ENCODE data around the gene SSTR1. TPM values are rescaled to one million over a fixed set of nuclear protein-coding genes. Genes with fewer than 3 reads are reported as not detected.

SSTR1 gene, protein sequence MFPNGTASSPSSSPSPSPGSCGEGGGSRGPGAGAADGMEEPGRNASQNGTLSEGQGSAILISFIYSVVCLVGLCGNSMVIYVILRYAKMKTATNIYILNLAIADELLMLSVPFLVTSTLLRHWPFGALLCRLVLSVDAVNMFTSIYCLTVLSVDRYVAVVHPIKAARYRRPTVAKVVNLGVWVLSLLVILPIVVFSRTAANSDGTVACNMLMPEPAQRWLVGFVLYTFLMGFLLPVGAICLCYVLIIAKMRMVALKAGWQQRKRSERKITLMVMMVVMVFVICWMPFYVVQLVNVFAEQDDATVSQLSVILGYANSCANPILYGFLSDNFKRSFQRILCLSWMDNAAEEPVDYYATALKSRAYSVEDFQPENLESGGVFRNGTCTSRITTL
- 0.09 TPM for total RNA-seq
- polyA plus RNA-seq = 0.27 TPM
- long read RNA-seq, donor 1 = 0 reads
- long read RNA-seq, donor 2 = 0 reads
- long read RNA-seq, donor 3 = 0 reads
- long read RNA-seq, donor 4 = 0 reads
- long read RNA-seq, donor 5 = 0 reads
- long read RNA-seq, donor 6 = 0 reads
- long read RNA-seq, donor 7 = 0 reads
- long read RNA-seq, donor 8 = 0 reads
- long read RNA-seq, donor 9 = 0 reads
- long read RNA-seq, donor 10 = 0 reads

DNA sequence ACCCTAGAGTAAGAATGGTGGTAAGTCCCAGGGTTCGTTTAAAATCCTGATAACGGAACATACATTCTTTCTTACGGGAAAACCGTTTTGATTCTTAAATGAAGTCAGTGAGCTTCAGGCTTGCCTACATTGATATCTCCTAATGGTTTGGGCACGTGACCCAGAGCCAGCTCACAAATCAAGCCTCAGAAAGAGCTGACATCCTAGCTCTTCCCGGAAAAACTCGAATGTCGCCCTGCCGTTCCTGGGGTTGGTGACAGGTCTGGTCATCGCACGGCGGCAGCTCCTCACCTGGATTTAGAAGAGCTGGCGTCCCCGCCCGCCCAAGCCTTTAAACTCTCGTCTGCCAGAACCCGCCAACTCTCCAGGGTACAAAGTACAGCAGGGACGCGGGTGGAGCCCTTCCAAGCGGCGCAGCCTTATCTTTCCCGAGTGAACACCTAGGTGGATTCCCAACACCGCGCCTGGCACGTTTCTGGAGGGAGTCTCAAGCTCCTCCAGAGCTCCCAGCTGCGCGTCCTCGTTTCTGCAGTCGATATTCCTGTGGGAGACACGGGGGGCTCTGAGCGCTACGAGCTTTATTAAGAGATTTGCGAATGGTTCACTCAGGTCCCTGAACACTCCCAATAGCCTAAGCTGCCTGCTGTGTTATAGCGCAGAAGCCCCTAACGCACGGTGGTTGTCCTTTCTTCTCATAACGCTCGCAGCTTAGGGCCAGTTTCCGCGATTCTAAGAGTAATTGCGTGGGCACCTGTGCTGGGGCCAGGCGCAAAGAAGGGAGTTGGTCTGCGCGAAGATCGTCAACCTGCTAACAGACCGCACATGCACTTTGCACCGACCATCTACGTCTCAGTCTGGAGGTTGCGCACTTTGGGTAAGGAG is at the start of gene SSTR1:
Gene SSTR1, plus strand, starts transcription at position 169 of the 882 bp plus-strand sequence. CDS start 1,486 bp downstream, outside the sequence.
- peaks cover 52 to 65% of the 10 kb centered on the region in 2 donors for H3K27me3 ChIP-seq (ENCODE audit: control insufficient read depth in 2 of 2, insufficient read depth in 1 of 2, low read length in 1 of 2)
- H3K4me1 ChIP-seq (ENCODE audit: control insufficient read depth in 2 of 2, insufficient read depth in 2 of 2, low read length in 2 of 2) = no peaks in the 10 kb centered on the region
- H3K4me3 ChIP-seq (ENCODE audit: low read length in 2 of 2) = no peak within 1 kb of the TSS
- H3K9me3 ChIP-seq (ENCODE audit: control insufficient read depth in 2 of 2, insufficient read depth in 1 of 2, low read length in 1 of 2) = no peaks in the 10 kb centered on the region
- H3K36me3 ChIP-seq (ENCODE audit: control insufficient read depth in 2 of 2, insufficient read depth in 2 of 2, low read length in 1 of 2) = no peaks in the 10 kb centered on the region
- H3K27ac ChIP-seq (ENCODE audit: low read depth in 1 of 2, low read length in 1 of 2) = no peak within 1 kb of the TSS
- WGBS = 5% methylated on average over 49 of the region's 49 CpGs
- no peak for DNase-seq (ENCODE audit: low read depth in 6 of 9, low spot score in 9 of 9)

DNA sequence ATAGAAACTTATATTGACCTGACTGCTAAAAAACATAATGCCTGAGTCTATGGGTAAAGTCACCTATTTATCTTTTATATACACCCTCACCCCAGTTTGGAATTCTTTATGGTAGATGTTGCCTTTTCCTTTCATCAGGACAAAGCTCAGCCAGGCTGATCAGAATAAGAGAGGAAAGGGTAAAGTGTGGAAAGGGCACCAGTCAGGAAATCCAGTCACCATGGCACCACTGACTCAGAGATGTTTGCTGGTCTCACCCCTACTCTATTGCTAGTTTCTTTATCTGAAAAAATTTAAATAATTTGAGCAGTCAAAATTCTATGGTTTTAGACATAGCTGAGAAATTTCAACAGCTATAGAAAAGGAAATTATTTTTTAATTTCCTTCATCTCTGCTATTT is 49.2 kb upstream of the SSTR1 start:
- DNase-seq (ENCODE audit: low read depth in 6 of 9, low spot score in 9 of 9) = no peak
- H3K27me3 ChIP-seq (ENCODE audit: control insufficient read depth in 2 of 2, insufficient read depth in 1 of 2, low read length in 1 of 2) = no peaks in the 10 kb centered on the region
- H3K4me1 ChIP-seq (ENCODE audit: control insufficient read depth in 2 of 2, insufficient read depth in 2 of 2, low read length in 2 of 2) = no peaks in the 10 kb centered on the region
- H3K9me3 ChIP-seq (ENCODE audit: control insufficient read depth in 2 of 2, insufficient read depth in 1 of 2, low read length in 1 of 2) = no peaks in the 10 kb centered on the region
- H3K27ac ChIP-seq (ENCODE audit: low read depth in 1 of 2, low read length in 1 of 2) = no peak overlapping the region
- H3K36me3 ChIP-seq (ENCODE audit: control insufficient read depth in 2 of 2, insufficient read depth in 2 of 2, low read length in 1 of 2) = no peaks in the 10 kb centered on the region
- H3K4me3 ChIP-seq (ENCODE audit: low read length in 2 of 2) = no peak overlapping the region

DNA sequence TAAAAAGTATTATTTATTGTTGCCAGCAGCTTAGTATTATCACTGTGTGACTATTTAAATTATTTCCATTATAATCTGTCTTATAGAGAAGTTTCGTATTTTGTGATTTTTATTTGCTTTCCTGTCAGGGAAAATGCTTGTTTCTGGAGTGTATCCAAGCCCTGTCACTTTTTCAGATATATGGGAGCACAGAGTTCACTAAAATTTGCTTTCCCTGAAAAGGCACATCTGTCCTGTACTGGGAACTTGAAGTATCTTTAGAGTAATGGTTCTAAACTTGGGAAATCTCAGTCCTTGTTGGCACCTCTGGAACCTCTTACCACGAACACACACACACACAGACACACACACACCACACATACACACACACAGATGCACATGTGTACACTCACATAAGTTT is 39.3 kb upstream of the SSTR1 start:
- no peak overlapping the region for H3K27ac ChIP-seq (ENCODE audit: low read depth in 1 of 2, low read length in 1 of 2)
- H3K4me1 ChIP-seq (ENCODE audit: control insufficient read depth in 2 of 2, insufficient read depth in 2 of 2, low read length in 2 of 2) = no peaks in the 10 kb centered on the region
- no peak overlapping the region for H3K4me3 ChIP-seq (ENCODE audit: low read length in 2 of 2)
- no peaks in the 10 kb centered on the region for H3K36me3 ChIP-seq (ENCODE audit: control insufficient read depth in 2 of 2, insufficient read depth in 2 of 2, low read length in 1 of 2)
- DNase-seq (ENCODE audit: low read depth in 6 of 9, low spot score in 9 of 9) = no peak
- WGBS = 67% methylated on average over 2 of the region's 2 CpGs
- no peaks in the 10 kb centered on the region for H3K9me3 ChIP-seq (ENCODE audit: control insufficient read depth in 2 of 2, insufficient read depth in 1 of 2, low read length in 1 of 2)
- no peaks in the 10 kb centered on the region for H3K27me3 ChIP-seq (ENCODE audit: control insufficient read depth in 2 of 2, insufficient read depth in 1 of 2, low read length in 1 of 2)

DNA sequence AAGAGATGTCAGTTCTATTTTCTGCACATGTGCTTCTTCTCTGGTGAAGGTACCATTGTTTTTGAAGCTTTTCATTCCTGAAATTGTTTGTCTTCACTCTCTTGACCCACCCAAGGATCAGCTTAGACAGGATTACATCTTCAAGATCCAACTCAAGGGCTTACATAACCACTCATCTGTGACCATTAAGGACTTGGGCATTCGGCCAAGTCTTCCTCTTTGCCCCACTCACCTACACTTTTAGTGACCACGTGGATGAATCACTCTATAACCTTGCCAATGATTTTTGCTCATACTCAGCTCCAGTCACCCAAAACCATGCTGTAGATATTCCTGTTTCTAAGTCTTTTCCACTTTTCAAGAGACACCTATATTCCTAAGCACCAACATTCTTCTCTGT is 36.5 kb upstream of the SSTR1 start:
- 88% methylated on average over 2 of the region's 2 CpGs for WGBS
- no peak for DNase-seq (ENCODE audit: low read depth in 6 of 9, low spot score in 9 of 9)
- H3K4me1 ChIP-seq (ENCODE audit: control insufficient read depth in 2 of 2, insufficient read depth in 2 of 2, low read length in 2 of 2) = no peaks in the 10 kb centered on the region
- H3K9me3 ChIP-seq (ENCODE audit: control insufficient read depth in 2 of 2, insufficient read depth in 1 of 2, low read length in 1 of 2) = no peaks in the 10 kb centered on the region
- no peak overlapping the region for H3K4me3 ChIP-seq (ENCODE audit: low read length in 2 of 2)
- no peaks in the 10 kb centered on the region for H3K27me3 ChIP-seq (ENCODE audit: control insufficient read depth in 2 of 2, insufficient read depth in 1 of 2, low read length in 1 of 2)
- H3K36me3 ChIP-seq (ENCODE audit: control insufficient read depth in 2 of 2, insufficient read depth in 2 of 2, low read length in 1 of 2) = no peaks in the 10 kb centered on the region
- no peak overlapping the region for H3K27ac ChIP-seq (ENCODE audit: low read depth in 1 of 2, low read length in 1 of 2)

DNA sequence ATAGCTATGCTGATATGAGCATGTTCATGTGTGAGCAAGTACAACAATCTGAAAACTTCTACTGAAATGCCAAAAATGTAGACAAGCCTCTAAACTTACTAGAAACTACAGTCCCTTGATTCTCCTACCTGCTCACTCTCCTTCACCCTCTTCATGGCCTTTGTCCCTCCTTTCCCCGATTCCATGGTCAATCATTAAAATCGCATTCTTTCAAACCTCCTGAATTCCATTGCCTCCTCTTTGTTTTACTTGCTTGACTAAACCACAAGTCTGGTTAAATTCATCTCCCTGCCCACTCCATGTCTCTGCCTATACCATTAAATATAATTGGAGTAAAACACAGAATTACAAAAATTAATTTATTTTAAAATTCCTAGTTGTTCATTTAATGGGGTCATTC is 33.0 kb upstream of the SSTR1 start:
- Histone ChIP-seq H3K36me3 (ENCODE audit: control insufficient read depth in 2 of 2, insufficient read depth in 2 of 2, low read length in 1 of 2) (no peaks in the 10 kb centered on the region), H3K4me1 (ENCODE audit: control insufficient read depth in 2 of 2, insufficient read depth in 2 of 2, low read length in 2 of 2) (no peaks in the 10 kb centered on the region), H3K9me3 (ENCODE audit: control insufficient read depth in 2 of 2, insufficient read depth in 1 of 2, low read length in 1 of 2) (no peaks in the 10 kb centered on the region), H3K4me3 (ENCODE audit: low read length in 2 of 2) (no peak overlapping the region), H3K27ac (ENCODE audit: low read depth in 1 of 2, low read length in 1 of 2) (no peak overlapping the region), H3K27me3 (ENCODE audit: control insufficient read depth in 2 of 2, insufficient read depth in 1 of 2, low read length in 1 of 2) (no peaks in the 10 kb centered on the region)
- 96% methylated on average over 2 of the region's 2 CpGs for WGBS
- DNase-seq (ENCODE audit: low read depth in 6 of 9, low spot score in 9 of 9) = no peak

DNA sequence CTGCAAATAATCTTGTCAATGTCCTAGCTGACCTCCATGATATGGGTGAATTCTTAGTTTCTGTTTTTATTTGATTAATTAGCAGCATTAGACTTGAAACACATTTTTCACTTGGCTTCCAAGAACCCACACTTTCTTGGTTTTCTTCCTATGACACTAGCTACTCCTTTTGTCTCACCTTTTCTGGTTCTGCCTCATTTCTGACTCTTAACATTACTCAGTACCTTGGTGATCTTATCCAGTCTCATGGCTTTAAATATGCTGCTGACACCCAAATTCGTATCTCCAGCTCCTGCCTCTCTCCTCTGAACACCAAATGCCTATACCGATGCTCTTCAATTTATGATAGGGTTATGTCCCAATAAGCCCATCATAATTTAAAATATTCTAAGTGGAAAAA is 32.0 kb upstream of the SSTR1 start:
- Histone ChIP-seq H3K27me3 (ENCODE audit: control insufficient read depth in 2 of 2, insufficient read depth in 1 of 2, low read length in 1 of 2) (no peaks in the 10 kb centered on the region), H3K9me3 (ENCODE audit: control insufficient read depth in 2 of 2, insufficient read depth in 1 of 2, low read length in 1 of 2) (no peaks in the 10 kb centered on the region), H3K4me3 (ENCODE audit: low read length in 2 of 2) (no peak overlapping the region), H3K4me1 (ENCODE audit: control insufficient read depth in 2 of 2, insufficient read depth in 2 of 2, low read length in 2 of 2) (no peaks in the 10 kb centered on the region), H3K27ac (ENCODE audit: low read depth in 1 of 2, low read length in 1 of 2) (no peak overlapping the region), H3K36me3 (ENCODE audit: control insufficient read depth in 2 of 2, insufficient read depth in 2 of 2, low read length in 1 of 2) (no peaks in the 10 kb centered on the region)
- 91% methylated on average over 2 of the region's 2 CpGs for WGBS
- no peak for DNase-seq (ENCODE audit: low read depth in 6 of 9, low spot score in 9 of 9)

DNA sequence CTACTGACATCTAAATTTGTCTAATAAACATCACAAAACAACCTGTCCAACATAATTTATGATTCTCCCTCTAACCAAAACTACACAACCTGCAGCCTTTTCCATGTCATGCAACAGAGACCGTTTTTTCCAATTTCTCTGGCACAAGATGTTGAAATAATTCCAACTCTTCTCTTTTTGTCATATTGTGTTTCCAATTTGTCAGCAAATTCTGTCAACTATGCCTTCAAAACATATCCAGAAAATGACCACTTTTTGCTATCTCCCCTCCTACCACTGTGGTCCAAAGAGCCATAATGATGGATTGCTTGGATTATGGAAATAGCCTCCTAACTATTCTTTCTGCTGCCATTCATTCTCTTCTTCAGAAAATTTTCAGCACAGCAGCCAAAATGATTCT is 31.3 kb upstream of the SSTR1 start:
- no peak overlapping the region for H3K4me3 ChIP-seq (ENCODE audit: low read length in 2 of 2)
- H3K27me3 ChIP-seq (ENCODE audit: control insufficient read depth in 2 of 2, insufficient read depth in 1 of 2, low read length in 1 of 2) = no peaks in the 10 kb centered on the region
- H3K9me3 ChIP-seq (ENCODE audit: control insufficient read depth in 2 of 2, insufficient read depth in 1 of 2, low read length in 1 of 2) = no peaks in the 10 kb centered on the region
- no peaks in the 10 kb centered on the region for H3K4me1 ChIP-seq (ENCODE audit: control insufficient read depth in 2 of 2, insufficient read depth in 2 of 2, low read length in 2 of 2)
- WGBS = 89% methylated on average over 1 of the region's 1 CpG
- no peaks in the 10 kb centered on the region for H3K36me3 ChIP-seq (ENCODE audit: control insufficient read depth in 2 of 2, insufficient read depth in 2 of 2, low read length in 1 of 2)
- H3K27ac ChIP-seq (ENCODE audit: low read depth in 1 of 2, low read length in 1 of 2) = no peak overlapping the region
- no peak for DNase-seq (ENCODE audit: low read depth in 6 of 9, low spot score in 9 of 9)

DNA sequence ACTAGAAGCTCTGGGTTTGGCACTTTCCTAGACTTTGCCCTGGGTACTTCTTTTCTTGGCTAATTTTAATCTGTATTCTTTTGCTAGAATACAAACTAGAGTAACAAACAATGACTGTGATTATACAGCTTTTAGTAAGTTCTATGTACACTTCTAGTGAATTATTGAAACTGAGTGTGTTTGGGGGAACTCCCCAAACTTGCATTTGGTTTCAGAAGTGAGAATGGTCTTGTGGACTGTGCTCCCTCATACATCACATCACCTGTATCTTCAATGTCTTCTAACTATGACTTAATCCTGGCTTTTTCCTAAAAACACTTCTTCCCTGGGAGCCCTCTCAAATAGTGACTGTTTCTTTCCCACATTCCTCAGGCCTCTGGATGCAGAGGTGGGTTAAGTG is 23.6 kb upstream of the SSTR1 start:
- H3K4me3 ChIP-seq (ENCODE audit: low read length in 2 of 2) = no peak overlapping the region
- no peaks in the 10 kb centered on the region for H3K27me3 ChIP-seq (ENCODE audit: control insufficient read depth in 2 of 2, insufficient read depth in 1 of 2, low read length in 1 of 2)
- H3K27ac ChIP-seq (ENCODE audit: low read depth in 1 of 2, low read length in 1 of 2) = no peak overlapping the region
- H3K36me3 ChIP-seq (ENCODE audit: control insufficient read depth in 2 of 2, insufficient read depth in 2 of 2, low read length in 1 of 2) = no peaks in the 10 kb centered on the region
- H3K9me3 ChIP-seq (ENCODE audit: control insufficient read depth in 2 of 2, insufficient read depth in 1 of 2, low read length in 1 of 2) = no peaks in the 10 kb centered on the region
- H3K4me1 ChIP-seq (ENCODE audit: control insufficient read depth in 2 of 2, insufficient read depth in 2 of 2, low read length in 2 of 2) = no peaks in the 10 kb centered on the region
- no peak for DNase-seq (ENCODE audit: low read depth in 6 of 9, low spot score in 9 of 9)

DNA sequence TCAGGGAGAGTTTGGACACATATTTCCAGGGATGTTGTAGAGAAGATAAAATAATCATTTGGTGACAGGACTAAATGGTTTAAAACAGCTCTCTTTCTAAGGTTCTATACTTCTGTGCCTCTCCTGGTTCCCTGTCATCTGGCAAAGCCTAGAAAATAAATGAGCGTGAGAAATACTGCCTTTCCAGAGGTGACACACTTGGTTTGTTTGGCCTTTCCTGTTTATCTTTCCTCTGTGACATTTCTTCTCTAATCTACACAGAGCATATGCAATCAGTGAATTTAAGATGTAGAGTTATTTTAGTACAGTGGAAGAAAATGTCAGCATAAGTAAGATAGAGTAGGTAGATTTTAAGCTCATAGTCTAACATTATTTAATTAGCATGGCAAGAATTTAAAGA is 22.0 kb upstream of the SSTR1 start:
- 91% methylated on average over 1 of the region's 1 CpG for WGBS

More for the DNA sequence above, 22.0 kb upstream of the SSTR1 start:
- H3K9me3 ChIP-seq (ENCODE audit: control insufficient read depth in 2 of 2, insufficient read depth in 1 of 2, low read length in 1 of 2) = no peaks in the 10 kb centered on the region
- H3K4me3 ChIP-seq (ENCODE audit: low read length in 2 of 2) = no peak overlapping the region
- DNase-seq (ENCODE audit: low read depth in 6 of 9, low spot score in 9 of 9) = no peak
- H3K36me3 ChIP-seq (ENCODE audit: control insufficient read depth in 2 of 2, insufficient read depth in 2 of 2, low read length in 1 of 2) = no peaks in the 10 kb centered on the region
- H3K4me1 ChIP-seq (ENCODE audit: control insufficient read depth in 2 of 2, insufficient read depth in 2 of 2, low read length in 2 of 2) = no peaks in the 10 kb centered on the region
- H3K27ac ChIP-seq (ENCODE audit: low read depth in 1 of 2, low read length in 1 of 2) = no peak overlapping the region
- no peaks in the 10 kb centered on the region for H3K27me3 ChIP-seq (ENCODE audit: control insufficient read depth in 2 of 2, insufficient read depth in 1 of 2, low read length in 1 of 2)
